GM19372 (cell line): ENCODE measurements around the gene CPSF3.
A peak's percentile ranks its signal among the peaks of the same experiment; 100 is the strongest.

Experiments used
- ATAC-seq: cut with Tn5 transposase; IDR thresholded peaks from one replicate; pipeline ENCODE4 v1.9.1; 2021; ENCODE audit warnings: mild to moderate bottlenecking, low read depth, moderate library complexity; ENCODE audit not compliant: unreplicated experiment

Gene CPSF3

DNA sequence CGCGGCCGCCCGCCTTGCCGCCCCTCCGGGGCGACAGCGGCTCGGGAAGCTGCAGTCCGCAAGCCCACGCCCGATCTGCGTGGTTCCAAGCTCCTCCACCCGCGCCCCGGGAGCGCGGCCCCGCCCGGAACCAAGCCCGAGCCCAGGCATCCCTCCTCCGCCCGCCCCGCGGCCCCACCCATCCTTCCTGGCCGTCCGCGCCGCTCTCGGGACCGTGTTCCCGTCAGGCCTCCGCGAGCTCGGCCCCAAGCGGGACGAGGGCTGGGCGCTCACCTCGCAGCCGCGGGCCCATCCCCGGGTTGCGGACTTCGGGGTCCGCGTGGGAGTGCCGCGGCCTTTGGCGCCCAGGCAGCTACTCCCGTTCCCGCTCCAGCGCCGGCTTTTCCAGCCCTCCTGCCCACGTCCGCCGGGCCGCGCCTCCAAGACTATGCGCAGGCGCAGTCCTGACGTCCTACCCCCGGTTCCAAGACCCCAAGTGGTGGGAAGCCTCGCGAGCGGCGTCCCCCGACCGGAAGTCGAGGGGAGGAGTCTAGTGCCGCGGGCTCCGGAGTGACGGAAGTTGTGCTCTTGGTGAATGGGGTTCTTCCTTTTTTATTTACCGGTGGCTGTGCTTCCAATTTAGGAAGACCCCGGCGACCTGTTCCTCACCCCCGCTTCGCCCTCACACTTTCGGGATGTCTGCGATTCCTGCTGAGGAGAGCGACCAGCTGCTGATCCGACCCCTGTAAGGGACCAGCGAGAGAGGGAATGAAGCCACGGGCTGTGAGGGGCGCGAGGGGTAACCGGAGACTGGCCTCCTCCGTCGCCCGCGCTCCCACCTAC, at the start of gene CPSF3, which contains the start of gene ITGB1BP1:
CPSF3 (plus strand) TSS at position 555 of the 822 bp plus-strand sequence; CDS start at position 675, 120 bp downstream.
ITGB1BP1 (minus strand) TSS at position 429 of the 822 bp plus-strand sequence. CDS start 4,831 bp downstream, outside the sequence.
- ATAC-seq: peak; percentile 85

- ATAC-seq: no peak
These were observed 49.3 kb upstream of the CPSF3 start for GRCh38 chr2:9374071-9374730.

- no peak for ATAC-seq
These were observed 47.5 kb upstream of the CPSF3 start for GRCh38 chr2:9375857-9376428.

DNA sequence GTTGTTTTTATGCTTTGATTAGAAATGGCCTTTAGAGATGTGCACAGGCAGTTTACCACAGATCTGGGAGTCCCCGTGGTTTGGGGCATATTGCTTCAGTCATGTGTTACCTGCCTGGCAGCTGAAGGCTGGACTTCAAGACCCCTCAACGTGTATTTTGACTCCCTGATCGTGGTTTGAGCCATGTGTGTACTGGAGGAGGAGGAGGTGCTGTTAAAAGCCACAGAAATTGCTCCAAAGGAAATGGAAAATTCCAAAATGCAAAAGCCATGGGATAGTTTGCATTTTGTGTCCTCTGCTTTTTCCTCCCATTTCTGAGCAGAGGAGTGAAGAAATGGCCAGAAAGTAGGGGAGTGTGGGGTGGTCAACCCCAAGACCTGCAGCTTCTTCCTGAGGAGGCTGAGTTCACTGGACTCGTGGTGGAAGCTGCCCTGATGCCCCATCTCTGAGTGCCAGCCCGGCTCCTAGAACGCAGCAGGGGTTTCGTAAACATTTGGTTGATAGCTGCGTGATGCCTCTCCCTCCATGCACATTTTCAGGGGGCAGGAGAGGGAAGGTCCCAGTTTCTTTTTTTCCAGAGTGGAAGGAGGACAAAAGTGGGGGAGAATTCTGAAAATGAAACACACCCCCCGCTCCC, 45.9 kb upstream of the CPSF3 start:
- ATAC-seq: no peak

GRCh38 chr2:9378433-9379390, 44.7 kb upstream of the CPSF3 start:
- ATAC-seq: no peak

- ATAC-seq: no peak
These were observed 44.1 kb upstream of the CPSF3 start for GRCh38 chr2:9379391-9379755.

DNA sequence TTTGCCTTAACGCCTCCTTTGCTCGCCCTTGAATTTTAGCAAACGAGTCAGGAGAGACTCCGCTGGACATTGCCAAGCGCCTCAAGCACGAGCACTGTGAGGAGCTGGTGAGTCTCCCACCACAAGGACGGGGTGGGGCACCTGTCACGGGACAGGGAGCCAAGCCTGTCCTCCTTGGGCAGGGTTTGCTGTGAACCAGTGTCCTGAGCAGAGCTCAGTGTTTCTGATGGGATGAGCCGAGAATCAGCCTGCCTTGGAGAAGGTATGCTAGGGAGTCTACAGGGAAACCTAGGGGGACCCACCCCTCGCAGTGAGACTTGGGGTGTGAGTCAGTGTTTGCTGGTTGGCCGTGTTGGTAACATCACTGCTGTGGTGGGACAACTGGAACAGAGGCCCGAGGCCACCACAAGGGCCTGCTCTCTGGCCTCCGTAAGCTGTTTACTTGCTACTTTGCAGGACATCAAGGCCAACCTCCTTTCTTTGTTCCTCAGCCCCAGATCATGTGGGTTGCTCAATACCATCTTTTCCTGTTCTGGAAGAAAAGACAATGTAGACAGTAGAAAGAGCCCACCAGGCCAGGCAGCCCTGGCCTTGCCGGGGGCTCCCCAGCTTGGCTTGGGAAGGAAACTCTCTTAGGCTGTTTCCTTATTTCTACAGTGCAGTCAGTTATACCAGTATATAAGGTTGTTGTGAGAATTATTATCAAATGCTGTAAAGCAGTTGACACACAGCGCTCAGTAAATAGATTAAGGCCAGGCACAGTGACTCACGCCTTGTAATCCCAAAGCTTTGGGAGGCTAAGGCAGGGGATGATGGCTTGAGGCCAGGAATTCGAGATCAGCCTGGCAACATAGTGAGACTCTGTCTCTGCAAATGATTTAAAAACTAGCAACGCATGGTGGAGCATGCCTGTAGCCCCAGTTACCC, 42.5 kb upstream of the CPSF3 start:
- no peak for ATAC-seq

DNA sequence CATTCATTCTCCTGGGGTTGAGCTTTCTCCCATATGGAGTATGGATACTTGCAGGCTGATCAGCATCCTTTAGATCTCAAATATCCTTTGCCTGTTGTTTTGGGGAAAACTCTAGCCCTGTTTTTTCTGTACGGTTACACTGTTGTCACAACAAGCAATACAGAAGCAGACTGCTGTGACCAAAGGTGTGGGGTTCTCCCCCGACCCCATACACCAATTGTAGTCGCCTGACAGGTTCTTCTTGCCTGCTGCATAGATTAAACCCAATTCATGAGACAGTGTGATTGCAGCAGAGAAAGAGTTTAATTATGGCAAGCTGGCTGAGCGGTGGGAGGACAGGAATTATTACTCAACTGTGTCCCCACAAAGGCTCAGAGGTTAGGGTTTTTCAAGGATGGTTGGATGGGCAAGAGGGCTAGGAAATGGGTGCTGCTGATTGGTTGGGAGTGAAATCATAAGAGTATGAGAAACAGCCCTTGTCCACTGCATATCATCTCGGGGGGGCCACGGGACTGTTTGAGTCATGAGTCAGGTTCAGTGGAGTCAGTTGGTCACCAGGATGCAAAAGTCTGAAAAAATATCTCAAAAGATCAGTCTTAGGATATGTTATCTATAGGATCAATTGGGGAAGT, 40.7 kb upstream of the CPSF3 start:
- ATAC-seq: no peak

DNA sequence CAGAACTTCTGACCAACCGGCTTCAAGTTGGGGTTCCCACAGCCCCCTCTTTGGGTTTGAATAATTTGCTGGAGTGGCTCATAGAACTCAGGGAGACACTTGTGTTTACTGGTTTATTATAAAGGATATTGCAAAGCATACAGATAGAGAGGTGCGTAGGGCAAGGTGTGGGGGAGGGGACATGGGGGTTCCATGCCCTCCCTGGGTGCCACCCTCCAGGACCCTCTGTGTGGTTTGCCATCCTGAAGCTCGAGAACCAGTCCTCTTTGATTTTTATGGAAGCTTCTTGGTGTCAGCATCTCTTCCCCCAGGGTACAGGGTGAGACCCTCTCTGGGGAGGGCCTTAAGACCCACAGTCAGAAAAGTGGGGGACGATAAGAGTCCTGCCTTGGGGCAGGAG, 38.9 kb upstream of the CPSF3 start:
- ATAC-seq: no peak

- no peak for ATAC-seq
These were observed 37.6 kb upstream of the CPSF3 start for GRCh38 chr2:9385841-9386240.

- ATAC-seq: no peak
These were observed 35.2 kb upstream of the CPSF3 start for GRCh38 chr2:9388199-9388681.

DNA sequence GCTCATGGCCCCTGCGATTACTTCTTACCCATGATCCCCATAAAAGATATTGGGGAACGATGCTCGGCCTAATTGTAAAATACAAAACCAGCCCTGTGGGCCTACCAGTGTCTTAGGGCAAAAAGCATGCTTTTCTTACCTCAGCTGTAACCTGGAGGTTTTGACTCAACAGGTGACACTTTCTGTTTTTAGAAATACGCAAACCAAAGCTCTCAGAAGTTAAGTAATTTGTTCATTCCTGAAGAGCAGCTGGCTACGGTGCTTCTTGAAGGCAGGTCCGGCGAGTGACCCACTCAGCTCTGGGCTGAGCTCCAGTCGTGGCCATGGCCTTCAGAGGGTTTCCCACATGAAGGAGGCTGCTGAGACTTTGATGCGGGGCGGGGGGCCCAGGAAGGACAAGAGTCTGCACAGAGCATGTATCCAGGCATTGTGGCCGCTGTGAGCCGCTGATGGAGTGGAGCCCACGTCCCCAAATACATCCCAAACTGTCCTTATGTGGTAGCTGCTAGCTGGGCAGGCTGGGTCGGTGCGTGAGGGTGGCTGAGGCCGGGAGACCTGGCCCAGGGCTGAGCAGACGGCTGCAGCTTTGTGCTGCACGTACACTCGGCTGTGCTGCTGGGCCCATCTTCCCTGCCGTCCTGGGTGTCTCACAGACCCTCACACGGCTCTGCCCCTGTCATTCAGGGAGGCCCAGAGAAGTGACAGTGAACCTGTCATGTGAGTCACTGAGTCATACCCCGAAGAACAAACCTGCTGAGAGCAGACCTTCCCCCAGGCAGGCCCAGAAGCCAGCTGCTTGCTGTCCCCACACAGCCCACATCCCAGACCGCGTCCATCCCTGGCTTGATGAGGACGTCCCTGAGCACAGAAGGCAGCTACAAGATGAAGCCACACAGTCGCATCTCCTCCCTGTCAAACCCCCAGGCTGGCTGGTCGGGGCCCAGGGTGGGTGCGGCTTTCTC, 34.2 kb upstream of the CPSF3 start:
- no peak for ATAC-seq

DNA sequence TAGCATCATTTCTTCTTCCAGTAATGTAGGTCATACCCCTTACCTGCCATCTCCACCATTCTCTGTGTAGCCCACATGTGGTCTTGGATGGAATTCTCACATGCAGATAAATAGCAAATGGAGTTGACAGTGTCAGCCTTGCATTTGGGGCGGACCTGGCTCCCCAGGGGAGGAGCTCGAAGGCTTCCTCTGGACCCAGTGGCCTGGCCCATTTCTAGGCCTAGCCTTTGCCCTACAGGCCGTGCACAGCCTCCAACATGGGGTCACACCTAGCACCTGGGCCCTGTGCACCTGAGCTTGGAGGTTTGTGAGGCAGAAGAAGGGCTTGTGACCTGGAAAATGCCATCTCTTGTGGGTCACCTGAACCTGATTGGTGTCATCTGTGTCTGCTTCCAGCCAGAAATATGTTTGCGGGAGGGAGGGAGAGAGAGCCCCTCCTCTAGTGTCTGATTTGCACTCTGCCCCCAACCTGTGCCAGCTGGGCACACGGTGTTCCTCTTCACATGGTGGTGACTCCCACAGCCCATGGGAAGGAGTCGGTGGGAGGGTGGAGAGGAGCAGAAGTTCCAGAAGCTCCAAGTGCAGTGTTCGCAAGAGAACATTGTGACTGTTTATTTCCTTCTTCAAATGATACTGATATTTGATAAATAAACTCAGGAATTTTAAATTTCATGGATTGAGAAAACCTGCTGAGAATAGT, 33.2 kb upstream of the CPSF3 start:
- ATAC-seq: no peak

DNA sequence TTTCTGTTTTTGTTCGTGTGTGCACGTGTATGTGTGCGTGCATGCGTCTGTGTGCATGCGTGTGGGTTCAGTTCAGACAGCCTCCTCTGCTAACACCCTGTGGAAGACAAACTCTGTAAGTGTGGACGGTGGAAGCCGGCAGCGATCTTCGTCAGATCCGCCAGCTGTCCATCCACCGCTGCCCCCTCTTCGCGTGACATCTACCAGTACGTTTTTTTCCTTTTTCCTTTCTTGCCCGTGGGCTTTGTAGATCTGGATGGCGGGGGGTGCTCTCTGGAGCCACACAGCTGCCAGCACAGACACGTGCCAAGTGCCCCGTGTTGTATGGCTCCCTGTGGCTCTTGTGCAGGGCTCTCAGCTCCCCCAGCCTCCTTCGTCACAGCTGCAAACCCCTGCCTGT, 32.5 kb upstream of the CPSF3 start:
- no peak for ATAC-seq

- no peak for ATAC-seq
These were observed 31.3 kb upstream of the CPSF3 start for GRCh38 chr2:9391961-9392720.
